Mammary epithelial cell (primary cell): ENCODE measurements around the gene PRR11.

Experiments used
- CTCF ChIP-seq, 2 donors: IDR thresholded peaks in 1 of 2; conservative IDR thresholded peaks in 1 of 2; 2 replicates each; pipeline ENCODE4 v1.5.1; 2011 to 2012; ENCODE audit warnings: inconsistent platforms in 2 of 2, low read length in 2 of 2, mild to moderate bottlenecking in 2 of 2, control low read depth in 1 of 2, low read depth in 1 of 2; ENCODE audit not compliant: insufficient read depth in 1 of 2; ENCODE audit errors: extremely low read depth in 1 of 2
- EZH2 ChIP-seq: IDR thresholded peaks from 2 replicates; pipeline ENCODE4 v1.6.1; 2012; ENCODE audit warnings: low read length, inconsistent platforms, borderline replicate concordance

- TF ChIP-seq CTCF (conservative IDR thresholded peaks at IDR 0.05 in 1 of 2, IDR thresholded peaks at IDR 0.05 in 1 of 2; ENCODE audit: extremely low read depth in 1 of 2, insufficient read depth in 1 of 2, low read depth in 1 of 2, low read length in 2 of 2) = no peak
- TF ChIP-seq EZH2 = no peak
These were observed 30.5 kb downstream of the PRR11 start for GRCh38 chr17:59185997-59186396.
